GM12892 (cell line): ENCODE measurements around the gene METTL14.

Experiments
- DNase-seq: peaks from one replicate; pipeline ENCODE4 v3.0.0; 2011; ENCODE audit not compliant: insufficient read length
- FAIRE-seq: peaks from 2 replicates; lab custom pipeline; 2011; peaks lifted over from hg19 to GRCh38; lab: Jason Lieb, UNC
- POLR2A ChIP-seq: IDR thresholded peaks from 2 replicates; pipeline ENCODE4 v1.6.1; 2011; ENCODE audit warnings: low read depth, low read length, control low read depth
- POLR2AphosphoS5 ChIP-seq: IDR thresholded peaks from 2 replicates; pipeline ENCODE4 v1.6.1; 2011; ENCODE audit warnings: low read depth, low read length, control low read depth
- TAF1 ChIP-seq: IDR thresholded peaks from 2 replicates; pipeline ENCODE4 v1.6.1; 2011; ENCODE audit warnings: low read depth, mild to moderate bottlenecking, control low read depth, low read length, borderline replicate concordance

The METTL14 gene

DNA sequence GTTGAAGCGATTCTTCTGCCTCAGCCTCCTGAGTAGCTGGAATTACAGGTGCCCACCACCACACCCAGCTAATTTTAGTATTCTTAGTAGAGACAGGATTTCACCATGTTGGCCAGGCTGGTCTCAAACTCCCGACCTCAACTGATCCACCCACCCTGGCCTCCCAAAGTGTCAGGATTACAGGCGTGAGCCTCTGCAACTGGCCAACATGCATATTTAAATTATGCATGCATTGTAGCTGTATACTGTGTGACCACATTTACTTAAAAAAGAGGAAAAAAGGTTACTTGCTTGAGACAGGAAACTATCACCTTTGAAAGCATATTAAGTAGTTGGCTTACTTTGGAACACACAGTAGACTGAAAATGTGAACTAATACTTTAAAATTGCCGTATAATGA lies 29.5 kb downstream of the METTL14 start:
- TF ChIP-seq POLR2AphosphoS5 (no peak), TAF1 (no peak), POLR2A (no peak)
- FAIRE-seq (peak; percentile 9), DNase-seq (no peak)

DNA sequence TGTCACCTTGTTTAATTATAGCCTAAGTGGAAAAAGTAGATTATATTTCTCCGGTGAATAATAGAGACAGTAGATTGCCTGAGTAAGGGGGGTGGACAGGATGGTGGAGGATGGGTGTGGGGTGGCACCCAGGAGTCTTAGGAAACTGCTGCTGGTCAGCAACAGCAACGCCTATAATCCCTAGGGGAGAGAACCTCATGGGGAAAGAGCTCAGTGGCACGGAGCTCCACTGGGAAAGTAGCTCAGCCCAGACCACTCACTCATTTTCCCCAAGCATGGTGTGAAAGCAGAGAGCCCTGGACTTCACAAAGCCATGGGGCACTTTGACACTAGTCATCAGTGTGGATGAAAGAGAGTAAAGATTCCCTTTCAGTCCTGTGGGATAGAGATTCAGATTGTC lies 31.1 kb downstream of the METTL14 start:
- DNase-seq (no peak), FAIRE-seq (no peak)
- no peak for TF ChIP-seq POLR2A
- TF ChIP-seq TAF1, result no peak
- no peak for TF ChIP-seq POLR2AphosphoS5

DNA sequence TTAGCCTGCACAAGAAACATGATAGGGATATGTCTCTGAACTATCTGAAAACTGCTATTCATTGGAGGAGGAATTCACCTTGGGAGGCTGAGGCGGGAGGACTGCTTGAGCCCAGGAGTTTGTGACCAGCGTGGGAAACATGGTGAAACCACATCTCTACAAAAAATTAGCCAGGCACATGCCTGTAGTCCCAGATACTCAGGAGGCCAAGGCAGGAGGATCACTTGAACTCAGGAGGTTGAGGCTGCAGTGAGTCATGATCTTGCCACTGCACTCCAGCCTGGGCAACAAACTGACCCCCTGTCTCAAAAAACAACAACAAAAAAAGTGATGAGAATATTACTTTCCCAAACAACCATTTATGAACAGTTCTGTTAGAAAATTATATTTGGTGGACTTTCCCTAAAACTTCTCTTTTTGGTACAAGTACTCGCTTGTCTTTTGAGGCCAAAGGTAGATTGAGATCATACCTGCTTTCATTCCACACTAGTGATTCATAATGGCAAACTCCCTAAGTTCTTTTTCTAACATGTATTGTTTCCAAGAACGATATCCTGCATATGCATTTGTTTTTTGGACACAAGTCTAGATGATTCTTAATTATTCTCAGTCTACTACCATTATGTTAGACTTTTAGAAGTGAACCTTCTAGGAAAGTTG lies 33.4 kb downstream of the METTL14 start:
- TF ChIP-seq POLR2A (no peak), POLR2AphosphoS5 (no peak), TAF1 (no peak)
- FAIRE-seq, result no peak
- DNase-seq, result no peak

DNA sequence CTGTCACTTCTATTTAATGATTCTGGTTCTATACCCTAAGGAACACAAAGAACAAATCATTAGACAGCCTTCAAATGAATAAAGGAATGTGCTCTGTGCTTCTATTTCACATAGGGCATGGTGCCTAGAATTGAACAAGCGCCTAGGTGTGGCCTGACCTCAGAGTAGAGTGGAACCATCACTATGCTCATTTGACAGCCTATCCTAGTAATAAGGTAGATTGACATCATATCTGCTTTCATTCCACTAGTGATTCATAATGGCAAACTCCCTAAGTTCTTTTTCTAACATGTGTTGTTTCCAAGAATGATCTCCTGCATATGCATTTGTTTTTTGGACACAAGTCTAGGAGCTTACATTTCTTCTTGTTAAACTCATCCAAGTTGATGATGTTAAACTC lies 36.6 kb downstream of the METTL14 start:
- TF ChIP-seq TAF1 (no peak), POLR2A (no peak), POLR2AphosphoS5 (no peak)
- FAIRE-seq (no peak), DNase-seq (no peak)

DNA sequence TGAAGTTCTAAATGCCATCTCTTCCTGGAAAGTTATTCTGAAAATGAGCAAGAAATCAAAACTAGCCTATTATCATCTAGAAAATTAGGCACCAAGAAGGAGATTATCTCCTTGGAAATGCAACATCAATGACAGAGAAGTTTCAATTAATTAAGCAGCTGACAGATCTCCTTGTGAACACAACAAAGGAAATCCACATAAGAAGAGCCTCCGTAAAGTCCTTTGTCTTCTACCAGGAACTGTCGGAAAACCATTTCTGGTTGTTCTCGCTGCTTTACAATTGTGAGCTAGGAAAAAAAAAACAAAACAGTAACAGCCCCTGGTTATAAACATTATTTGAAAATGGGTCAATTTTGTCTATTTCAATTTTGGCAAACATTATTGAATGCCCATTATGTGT lies 38.2 kb downstream of the METTL14 start:
- no peak for DNase-seq
- TF ChIP-seq POLR2A, result no peak
- TF ChIP-seq POLR2AphosphoS5, result no peak
- TF ChIP-seq TAF1, result no peak
- FAIRE-seq, result no peak

DNA sequence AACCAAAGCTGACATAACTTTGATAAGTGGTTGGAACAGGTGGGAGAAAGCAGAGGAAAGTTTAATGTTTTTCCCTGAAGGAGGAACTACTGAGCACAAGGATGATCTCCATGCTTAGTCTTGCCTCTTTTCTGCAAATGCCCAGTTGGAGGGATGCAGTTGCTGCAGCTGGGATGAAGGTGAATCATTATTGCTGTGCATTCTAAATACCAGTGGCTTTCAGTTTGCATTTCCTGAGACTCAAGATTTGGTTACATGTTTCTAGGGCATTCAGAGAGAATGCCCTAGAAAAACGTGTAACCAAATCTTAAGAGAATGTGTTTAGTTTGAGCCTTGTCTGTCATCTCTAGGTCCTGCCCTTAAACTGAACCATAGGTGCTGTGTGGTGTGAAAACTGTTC lies 42.2 kb downstream of the METTL14 start:
- DNase-seq, result no peak
- TF ChIP-seq POLR2AphosphoS5, result no peak
- TF ChIP-seq POLR2A, result no peak
- no peak for TF ChIP-seq TAF1
- FAIRE-seq, result no peak

DNA sequence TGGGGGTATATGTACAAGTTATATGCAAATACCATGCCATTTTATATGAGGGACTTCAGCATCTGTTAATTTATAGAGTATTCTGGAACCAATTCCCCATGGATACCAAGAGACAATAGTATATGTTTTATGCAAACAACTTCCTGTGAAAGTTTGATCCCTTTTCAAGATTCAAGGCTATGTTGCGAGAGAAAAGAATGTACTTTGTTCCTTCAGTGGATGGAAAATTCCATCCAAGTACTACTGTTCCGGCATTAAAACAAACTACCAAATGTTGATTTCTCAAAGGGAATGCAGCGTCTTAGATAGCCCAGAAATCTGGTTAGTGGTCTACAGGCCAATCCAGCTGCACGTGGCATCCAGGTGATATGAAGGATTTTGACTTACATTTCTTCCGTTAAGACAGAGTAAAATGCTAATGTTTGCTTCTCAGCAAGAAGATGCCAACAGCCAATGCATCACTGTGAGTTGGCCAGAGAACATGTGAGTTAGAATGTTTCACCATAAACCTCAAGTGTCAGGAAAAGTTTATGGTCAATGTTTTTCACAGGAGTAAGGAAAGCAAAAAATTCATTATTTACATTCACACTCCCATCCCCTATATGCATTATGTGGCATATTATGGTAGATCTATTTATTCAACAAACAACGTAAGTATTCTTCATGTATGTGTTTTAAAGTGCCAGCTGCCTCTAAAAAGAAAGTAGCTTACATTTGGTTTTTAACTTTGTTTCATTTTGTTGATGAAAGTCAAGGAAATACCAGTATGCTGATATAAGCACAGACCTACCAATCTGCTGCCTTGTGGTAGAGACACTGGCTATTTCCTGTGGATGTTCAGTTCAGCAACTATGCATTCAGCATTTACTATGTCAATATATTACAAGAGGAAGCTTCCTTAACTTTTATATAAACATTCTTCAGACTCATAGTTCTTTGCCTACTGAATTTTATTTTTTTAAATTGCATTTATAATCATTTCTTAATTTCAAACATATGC lies 44.4 kb downstream of the METTL14 start:
- TF ChIP-seq TAF1 (no peak), POLR2A (no peak), POLR2AphosphoS5 (no peak)
- peak; percentile 14 for FAIRE-seq
- no peak for DNase-seq

DNA sequence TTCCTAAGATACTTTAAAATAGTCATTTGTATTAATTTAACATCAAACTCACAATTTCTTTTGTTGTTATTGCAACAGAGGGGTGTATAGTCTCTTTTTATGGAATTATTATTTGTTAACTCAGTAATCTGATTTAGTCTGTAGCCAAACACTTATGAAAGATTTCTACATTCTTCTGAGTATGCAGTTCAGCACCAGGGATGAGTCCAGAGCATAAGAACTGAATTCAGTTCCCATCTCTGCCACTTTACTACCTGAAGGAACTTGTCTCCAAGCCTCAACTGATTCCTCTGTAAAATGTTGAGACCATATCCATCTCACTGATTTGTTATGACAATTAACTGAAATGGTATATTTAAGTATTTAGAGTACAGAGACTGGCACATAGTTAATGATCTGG lies 45.5 kb downstream of the METTL14 start:
- DNase-seq (no peak), FAIRE-seq (no peak)
- TF ChIP-seq POLR2AphosphoS5, result no peak
- no peak for TF ChIP-seq POLR2A
- no peak for TF ChIP-seq TAF1

DNA sequence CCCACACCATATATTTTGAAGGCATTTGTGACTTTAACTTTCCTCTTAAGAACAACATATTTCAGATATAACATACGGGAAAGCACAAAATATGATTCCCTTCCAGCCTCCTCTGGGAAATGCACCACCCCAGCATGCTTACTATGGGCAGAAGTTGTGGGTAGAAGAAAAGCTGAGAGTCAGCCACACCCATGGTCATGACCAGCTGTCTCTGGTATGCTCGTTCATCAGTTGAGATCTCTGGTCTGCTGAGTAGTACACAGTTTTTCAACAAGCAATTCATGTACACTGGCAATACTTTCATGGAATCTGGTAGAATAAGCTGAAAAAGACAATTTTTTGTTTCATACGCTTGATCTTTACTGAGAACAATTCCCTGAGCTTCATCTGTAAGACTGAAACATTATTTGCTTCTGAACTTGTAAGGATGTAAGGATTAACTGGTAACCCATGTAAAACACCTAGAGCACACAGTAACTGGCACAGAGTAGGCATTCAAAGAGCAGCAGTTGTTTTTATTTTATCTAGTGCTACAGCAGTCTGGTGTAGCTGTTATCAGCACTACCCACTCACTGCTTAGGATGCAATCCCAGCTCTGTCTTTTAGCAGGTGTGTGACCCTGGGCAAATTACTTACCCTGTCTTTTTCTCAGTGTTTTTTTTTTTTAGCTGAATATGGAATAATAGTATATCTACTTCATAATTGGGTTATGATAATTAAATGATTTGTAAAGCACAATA lies 47.6 kb downstream of the METTL14 start:
- FAIRE-seq (no peak), DNase-seq (no peak)
- no peak for TF ChIP-seq POLR2AphosphoS5

DNA sequence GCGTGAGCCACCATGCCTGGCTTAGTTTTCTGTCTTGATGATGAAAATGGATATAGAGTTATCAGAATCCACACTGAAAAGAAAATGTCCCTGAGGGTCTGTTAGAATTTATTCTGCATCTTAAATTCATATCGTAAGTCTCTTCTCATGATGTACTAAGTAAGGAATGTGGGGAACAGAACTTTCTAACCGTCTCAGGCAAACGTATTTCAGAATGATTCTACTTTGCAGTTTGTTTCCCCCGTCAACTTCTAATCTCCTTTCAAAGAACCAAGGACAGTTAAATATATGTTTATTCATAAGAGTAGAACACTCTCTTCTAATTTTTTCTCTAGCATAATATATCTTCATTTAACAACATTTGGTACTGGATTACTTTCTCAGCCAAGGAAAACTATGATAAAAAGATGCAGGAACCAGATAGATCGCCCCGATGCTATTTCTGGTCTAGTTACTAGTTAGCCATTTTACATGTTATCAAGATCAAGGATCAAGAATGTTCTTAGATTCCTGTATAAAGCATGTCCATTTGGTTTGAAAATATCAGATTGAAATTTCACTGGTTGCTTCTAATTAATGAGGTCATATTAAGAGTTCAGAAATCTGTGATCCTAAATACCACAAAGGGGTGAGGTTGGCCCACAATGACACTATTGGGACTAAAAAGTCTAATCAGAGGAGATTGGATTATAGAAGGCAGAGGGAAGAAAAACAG lies 49.5 kb downstream of the METTL14 start:
- DNase-seq (no peak), FAIRE-seq (peak; percentile 30)
- TF ChIP-seq POLR2A (no peak), TAF1 (no peak), POLR2AphosphoS5 (no peak)

DNA sequence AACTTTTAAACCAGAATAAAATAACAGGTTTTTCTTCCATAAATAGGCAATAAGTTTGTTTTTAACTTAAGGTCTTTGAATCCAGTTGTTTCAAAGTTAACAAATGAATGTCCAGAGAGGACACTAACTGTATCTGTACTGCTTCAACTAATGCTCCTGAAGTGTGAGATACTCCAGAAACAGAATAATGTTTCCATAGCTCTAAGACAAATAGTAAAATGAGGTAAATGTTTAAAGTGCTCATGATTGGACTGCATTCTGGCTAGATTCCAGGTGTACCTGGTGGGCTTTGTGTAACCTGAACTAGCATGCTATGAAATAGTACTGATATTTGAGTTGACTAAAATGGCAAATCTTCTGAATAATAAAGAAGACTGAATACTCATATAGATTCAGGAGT lies 51.7 kb downstream of the METTL14 start:
- TF ChIP-seq POLR2AphosphoS5, result no peak
- no peak for TF ChIP-seq POLR2A
- no peak for TF ChIP-seq TAF1
- no peak for DNase-seq
- FAIRE-seq, result no peak
